Stomach (tissue), 9 donors: ENCODE data around the gene COL4A1. TPM values are rescaled to one million over a fixed set of nuclear protein-coding genes. Genes with fewer than 3 reads are reported as not detected.

Experiments
- DNase-seq, 2 donors: peaks; one replicate each; pipeline versions ENCODE4 v3.0.0 to v3.0.0-alpha.2; 2013 to 2019
- H3K27ac ChIP-seq, 5 donors: fragments of 200-600 bp in 4 of 5; sonication (generic) in 4 of 5; one replicate each; pipeline ENCODE4 v1.5.1; 2013 to 2019; ENCODE audit warnings: mild to moderate bottlenecking in 1 of 5, moderate library complexity in 1 of 5
- H3K27me3 ChIP-seq, 3 donors: fragments of 200-600 bp; sonication (generic); one replicate each; pipeline ENCODE4 v1.5.1; 2017 to 2019; ENCODE audit warnings: mixed run types in 1 of 3
- H3K36me3 ChIP-seq, 4 donors: fragments of 200-600 bp; sonication (generic); 1 replicate in 3 of 4; 2 replicates in 1 of 4; pipeline ENCODE4 v1.5.1; 2016 to 2019
- H3K4me1 ChIP-seq, 4 donors: fragments of 200-600 bp; sonication (generic); one replicate each; pipeline ENCODE4 v1.5.1; 2016 to 2019
- H3K4me3 ChIP-seq, 4 donors: fragments of 200-600 bp; sonication (generic) in 3 of 4; one replicate each; pipeline ENCODE4 v1.5.1; 2016 to 2019; ENCODE audit warnings: mild to moderate bottlenecking in 1 of 4
- H3K9me3 ChIP-seq, 4 donors: fragments of 200-600 bp; sonication (generic); one replicate each; pipeline ENCODE4 v1.5.1; 2016 to 2019
- CTCF ChIP-seq, 7 experiments: fragments of 450-650 bp in 4 of 7; fragments of 200-600 bp in 3 of 7; sonication (generic) in 3 of 7; IDR thresholded peaks; one replicate each; pipeline ENCODE4 v1.5.1; 2016 to 2019; ENCODE audit warnings: antibody characterized with exemption in 7 of 7, control low read depth in 2 of 7, mild to moderate bottlenecking in 1 of 7
- EP300 ChIP-seq: sonication (generic); formaldehyde crosslinking; IDR thresholded peaks from one replicate; pipeline ENCODE4 v1.6.1; 2017; ENCODE audit warnings: antibody characterized with exemption
- POLR2A ChIP-seq, 4 donors: fragments of 450-650 bp; IDR thresholded peaks; one replicate each; pipeline ENCODE4 v1.6.1; 2016; ENCODE audit warnings: antibody characterized with exemption in 4 of 4, control low read depth in 2 of 4, mild to moderate bottlenecking in 1 of 4, moderate library complexity in 1 of 4
- POLR2AphosphoS5 ChIP-seq, 3 donors: sonication (generic); formaldehyde crosslinking; IDR thresholded peaks; one replicate each; pipeline ENCODE4 v1.6.1; 2016; ENCODE audit warnings: antibody characterized with exemption in 3 of 3
- WGBS, 5 donors: extraction: QIAGEN DNeasy Blood & Tissue Kit in 3 of 5; methylation state at CpG; one replicate each; pipeline versions ENCODE4 v1.1.5 to v1.1.7; 2013 to 2018; 5-methylcytosine and 5-hydroxymethylcytosine counted together
- intact Hi-C: fragments of 100-400 bp; cut with DNase I; formaldehyde crosslinking; loops from one replicate; pipeline ENCODE4 v1.15.1; 2023; ENCODE audit warnings: low total_unique reads
- polyA plus RNA-seq, 3 donors: library from polyadenylated mRNA; stranded (reverse); fragments of 200-250 nt; gene quantifications; one replicate each; pipeline ENCODE4 v1.2.3, GENCODE V29; 2013
- total RNA-seq, 5 donors: library from RNA; depleted of rRNA; stranded (reverse); fragments of >200 nt; gene quantifications; one replicate each; pipeline versions ENCODE4 v1.1.0 to v1.2.3, GENCODE V29; 2014 to 2016
- donor health status: healthy with polysubstance abuse.
- donor health status: Bipolar disorder and iron deficiency.
- donor health status: healthy.

COL4A1 gene
- total and polyA plus RNA-seq, 8 donors: 18.8 to 798 (median 133) TPM

- DNase-seq: no peak
- H3K4me3 ChIP-seq: no peak overlapping the region
- WGBS, 5 donors: 62 to 78% (median 73%) methylated on average over 7 of the region's 7 CpGs
- H3K27ac ChIP-seq: peak overlapping the region in 4 of 5 donors; percentile 79 to 92 (median 82)
- TF ChIP-seq POLR2AphosphoS5 (IDR thresholded peaks at IDR 0.05) (no peak), POLR2A (IDR thresholded peaks at IDR 0.05) (no peak), EP300 (no peak), CTCF (IDR thresholded peaks at IDR 0.05) (no peak)
- peaks cover 8 to 49% (median 25%) of the 10 kb centered on the region in 4 donors for H3K4me1 ChIP-seq
- intact Hi-C loops: loop anchor here (5.0 kb wide), 1 partner anchor 192 kb away; no protein-coding TSS in a partner anchor
- H3K36me3 ChIP-seq: no peaks in the 10 kb centered on the region
- peaks cover 0 to 5% (median 0%) of the 10 kb centered on the region in 3 donors for H3K27me3 ChIP-seq
- H3K9me3 ChIP-seq: no peaks in the 10 kb centered on the region
Observed at GRCh38 chr13:110220471-110220870, 86.5 kb downstream of the COL4A1 start.

- no peak overlapping the region for H3K4me3 ChIP-seq
Observed at GRCh38 chr13:110218581-110219201, 88.3 kb downstream of the COL4A1 start.

GRCh38 chr13:110217811-110218210 lies 89.1 kb downstream of the COL4A1 start:
- Histone ChIP-seq H3K4me1 (peaks cover 8 to 57% (median 34%) of the 10 kb centered on the region in 4 donors), H3K9me3 (no peaks in the 10 kb centered on the region), H3K27me3 (peaks cover 0 to 5% (median 0%) of the 10 kb centered on the region in 3 donors), H3K36me3 (peaks cover 0 to 10% (median 5%) of the 10 kb centered on the region in 4 donors), H3K27ac (peak overlapping the region in 4 of 5 donors; percentile 71 to 83 (median 77)), H3K4me3 (no peak overlapping the region)
- TF ChIP-seq POLR2AphosphoS5 (IDR thresholded peaks at IDR 0.05) (no peak), POLR2A (IDR thresholded peaks at IDR 0.05) (no peak), CTCF (IDR thresholded peaks at IDR 0.05) (no peak), EP300 (no peak)
- WGBS, 5 donors: 73 to 83% (median 77%) methylated on average over 2 of the region's 2 CpGs
- no peak for DNase-seq
- intact Hi-C loops: no loop called here

More at GRCh38 chr13:110218581-110219201, 88.3 kb downstream of the COL4A1 start:
- intact Hi-C loops: no loop called here
- Histone ChIP-seq H3K27ac (peak overlapping the region in 4 of 5 donors; percentile 8 to 83 (median 77)), H3K36me3 (peaks cover 0 to 3% (median 0%) of the 10 kb centered on the region in 4 donors), H3K9me3 (no peaks in the 10 kb centered on the region), H3K4me1 (peaks cover 8 to 57% (median 34%) of the 10 kb centered on the region in 4 donors), H3K27me3 (peaks cover 0 to 5% (median 0%) of the 10 kb centered on the region in 3 donors)
- no peak for DNase-seq
- 71 to 85% (median 79%) methylated on average over 19 to 21 of the region's 21 CpGs for WGBS, 5 donors
- no peak for TF ChIP-seq POLR2A (IDR thresholded peaks at IDR 0.05)
- TF ChIP-seq EP300: peak; percentile 40

GRCh38 chr13:110217085-110217484 lies 89.9 kb downstream of the COL4A1 start:
- H3K4me1 ChIP-seq: peaks cover 6 to 56% (median 34%) of the 10 kb centered on the region in 4 donors
- peak overlapping the region in 4 of 5 donors; percentile 71 to 83 (median 77) for H3K27ac ChIP-seq
- TF ChIP-seq EP300 (no peak), POLR2A (IDR thresholded peaks at IDR 0.05) (no peak), POLR2AphosphoS5 (IDR thresholded peaks at IDR 0.05) (no peak), CTCF (IDR thresholded peaks at IDR 0.05) (no peak)
- DNase-seq: peak in 1 of 2 donors; percentile 48
- 27 to 51% (median 40%) methylated on average over 5 of the region's 5 CpGs for WGBS, 5 donors
- H3K36me3 ChIP-seq: peaks cover 0 to 17% (median 13%) of the 10 kb centered on the region in 4 donors
- intact Hi-C loops: no loop called here
- H3K9me3 ChIP-seq: no peaks in the 10 kb centered on the region
- no peak overlapping the region for H3K4me3 ChIP-seq
- peaks cover 0 to 5% (median 0%) of the 10 kb centered on the region in 3 donors for H3K27me3 ChIP-seq
